A673 (cell line): Measurements from ENCODE around the gene FAM222B.

Source experiments
- CTCF ChIP-seq: fragments of 300-800, 200-600 bp; sonication (generic); conservative IDR thresholded peaks from 2 replicates; pipeline ENCODE4 v1.5.1; 2017; ENCODE audit warnings: low read depth, mild to moderate bottlenecking, antibody characterized with exemption, low read length, moderate library complexity, mixed read lengths
- EZH2 ChIP-seq: fragments of 200-600 bp; sonication (generic); IDR thresholded peaks from 2 replicates; pipeline ENCODE4 v1.6.1; 2017; ENCODE audit warnings: borderline replicate concordance, low read depth, mild to moderate bottlenecking, mixed read lengths, antibody characterized with exemption, low read length; ENCODE audit not compliant: poor library complexity, severe bottlenecking

DNA sequence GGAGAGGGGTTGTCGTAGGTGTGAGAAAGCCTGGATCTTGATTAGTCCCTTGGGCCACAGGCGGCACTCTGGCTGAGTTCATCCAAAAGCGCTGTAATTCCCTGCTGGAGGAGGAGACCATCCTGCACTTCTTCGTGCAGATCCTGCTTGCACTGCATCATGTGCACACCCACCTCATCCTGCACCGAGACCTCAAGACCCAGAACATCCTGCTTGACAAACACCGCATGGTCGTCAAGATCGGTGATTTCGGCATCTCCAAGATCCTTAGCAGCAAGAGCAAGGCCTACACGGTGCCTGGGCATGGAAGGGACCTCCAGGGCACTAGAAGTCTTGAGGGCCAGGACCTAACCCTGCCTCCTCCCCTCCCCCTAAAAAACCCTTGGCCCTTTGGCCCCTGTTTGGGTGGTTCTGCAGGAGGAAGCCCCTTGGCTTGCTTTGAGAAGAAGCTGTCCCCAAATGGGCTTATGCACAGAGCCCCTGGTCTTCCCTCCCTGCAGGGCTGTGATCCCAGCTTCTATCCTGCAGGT, 107.8 kb downstream of the FAM222B start:
- no peak for TF ChIP-seq CTCF
- no peak for TF ChIP-seq EZH2
